HG02610 (cell line): ENCODE results near the gene DNMT3B.
"Not testable (repeated sequence)": the region's sequence is repeated elsewhere in the genome, so short reads cannot be mapped to it uniquely, and the experiment has no call there.

Experiments used
- ATAC-seq: cut with Tn5 transposase; IDR thresholded peaks from one replicate; pipeline ENCODE4 v1.9.1; 2021; ENCODE audit warnings: mild to moderate bottlenecking, moderate library complexity; ENCODE audit not compliant: unreplicated experiment

DNMT3B gene

GRCh38 chr20:32789896-32790750 lies 27.9 kb downstream of the DNMT3B start:
- peak; percentile 45 for ATAC-seq

GRCh38 chr20:32790751-32791057 lies 28.5 kb downstream of the DNMT3B start:
- ATAC-seq, result no peak

- peak; percentile 82 for ATAC-seq
Observed at GRCh38 chr20:32792316-32792715, 30.1 kb downstream of the DNMT3B start.

GRCh38 chr20:32792731-32793458 lies 30.7 kb downstream of the DNMT3B start:
- ATAC-seq, result no peak

- no peak for ATAC-seq
Observed at GRCh38 chr20:32796383-32796948, 34.3 kb downstream of the DNMT3B start.

GRCh38 chr20:32796981-32797451 lies 34.8 kb downstream of the DNMT3B start:
- no peak for ATAC-seq

GRCh38 chr20:32797571-32797970 lies 35.4 kb downstream of the DNMT3B start:
- not testable (repeated sequence) for ATAC-seq

- ATAC-seq, result no peak
Observed at GRCh38 chr20:32798046-32798981, 36.1 kb downstream of the DNMT3B start.

- no peak for ATAC-seq
Observed at GRCh38 chr20:32803092-32803491, 40.9 kb downstream of the DNMT3B start.

GRCh38 chr20:32804022-32804715 lies 42.0 kb downstream of the DNMT3B start:
- no peak for ATAC-seq

- no peak for ATAC-seq
Observed at GRCh38 chr20:32804817-32805216, 42.6 kb downstream of the DNMT3B start.

- no peak for ATAC-seq
Observed at GRCh38 chr20:32805721-32806120, 43.5 kb downstream of the DNMT3B start.

- no peak for ATAC-seq
Observed at GRCh38 chr20:32806356-32806755, 44.2 kb downstream of the DNMT3B start.

GRCh38 chr20:32807706-32808105 lies 45.5 kb downstream of the DNMT3B start:
- ATAC-seq, result no peak

GRCh38 chr20:32808438-32808837 lies 46.3 kb downstream of the DNMT3B start:
- ATAC-seq, result no peak

- no peak for ATAC-seq
Observed at GRCh38 chr20:32809907-32810306, 47.7 kb downstream of the DNMT3B start.

- ATAC-seq, result no peak
Observed at GRCh38 chr20:32810941-32811340, 48.8 kb downstream of the DNMT3B start.

- ATAC-seq, result no peak
Observed at GRCh38 chr20:32811886-32812285, 49.7 kb downstream of the DNMT3B start.

GRCh38 chr20:32819992-32820697 lies 58.0 kb downstream of the DNMT3B start:
- ATAC-seq, result peak; percentile 54
